GM19025 (cell line): ENCODE measurements around the gene DNAJB8.

Source experiments
- ATAC-seq: cut with Tn5 transposase; IDR thresholded peaks from one replicate; pipeline ENCODE4 v1.9.1; 2021; ENCODE audit warnings: mild to moderate bottlenecking, low read depth, moderate library complexity; ENCODE audit not compliant: unreplicated experiment

DNAJB8 gene

GRCh38 chr3:128452678-128453275 lies 13.9 kb downstream of the DNAJB8 start:
- no peak for ATAC-seq

GRCh38 chr3:128452120-128452519 lies 14.6 kb downstream of the DNAJB8 start:
- no peak for ATAC-seq

GRCh38 chr3:128449111-128449638 lies 17.5 kb downstream of the DNAJB8 start:
- ATAC-seq: no peak

GRCh38 chr3:128448491-128448890 lies 18.2 kb downstream of the DNAJB8 start:
- ATAC-seq: no peak

- ATAC-seq: peak; percentile 64
Observed at GRCh38 chr3:128447561-128448013, 19.1 kb downstream of the DNAJB8 start.

GRCh38 chr3:128446821-128447220 lies 19.9 kb downstream of the DNAJB8 start:
- ATAC-seq: no peak

GRCh38 chr3:128445357-128445756 lies 21.3 kb downstream of the DNAJB8 start:
- ATAC-seq: no peak

- ATAC-seq: no peak
Observed at GRCh38 chr3:128443771-128444170, 22.9 kb downstream of the DNAJB8 start.

- ATAC-seq: no peak
Observed at GRCh38 chr3:128442949-128443348, 23.7 kb downstream of the DNAJB8 start.

DNA sequence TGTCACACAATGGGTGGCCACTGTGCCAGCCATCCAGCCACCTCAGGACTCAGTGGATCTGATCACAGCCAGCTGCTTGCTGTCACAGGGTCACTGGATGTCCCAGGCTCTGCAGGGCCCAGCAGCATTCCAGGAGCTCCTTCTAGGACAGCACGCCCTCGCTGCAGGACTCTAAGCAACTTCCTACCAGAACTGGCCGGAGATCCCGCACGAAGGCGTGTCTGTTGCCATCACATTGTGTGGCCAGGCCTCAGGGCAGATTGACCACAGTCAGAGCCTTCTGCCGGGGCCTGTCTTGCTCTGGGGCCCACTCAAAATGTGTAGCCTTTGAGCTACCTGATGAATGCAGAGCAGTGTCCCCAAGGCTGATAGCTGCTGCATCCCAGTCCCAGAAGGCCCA lies 24.6 kb downstream of the DNAJB8 start:
- ATAC-seq: no peak

- ATAC-seq: no peak
Observed at GRCh38 chr3:128439226-128439625, 27.5 kb downstream of the DNAJB8 start.

GRCh38 chr3:128438488-128439072 lies 28.1 kb downstream of the DNAJB8 start:
- no peak for ATAC-seq

DNA sequence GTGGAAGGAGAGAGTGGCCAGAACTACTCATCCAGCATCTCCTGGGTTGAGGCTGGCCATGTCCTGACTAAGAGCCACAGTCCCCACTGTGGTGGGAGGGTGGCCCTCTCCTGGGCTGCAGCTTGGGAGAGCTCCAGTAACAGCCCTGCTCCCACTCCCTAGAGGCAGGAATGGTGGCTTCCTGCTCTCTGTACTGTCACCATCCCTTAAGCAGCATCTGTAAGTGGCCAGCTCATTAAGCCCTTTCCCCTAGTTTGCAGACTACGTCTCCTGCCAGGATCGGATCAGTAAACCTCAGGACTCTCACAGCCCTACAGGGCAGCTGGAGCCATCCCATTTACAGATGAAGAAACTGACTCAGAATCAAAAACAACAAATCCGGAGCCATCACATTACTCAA lies 30.5 kb downstream of the DNAJB8 start:
- no peak for ATAC-seq

- ATAC-seq: no peak
Observed at GRCh38 chr3:128435561-128435960, 31.1 kb downstream of the DNAJB8 start.

DNA sequence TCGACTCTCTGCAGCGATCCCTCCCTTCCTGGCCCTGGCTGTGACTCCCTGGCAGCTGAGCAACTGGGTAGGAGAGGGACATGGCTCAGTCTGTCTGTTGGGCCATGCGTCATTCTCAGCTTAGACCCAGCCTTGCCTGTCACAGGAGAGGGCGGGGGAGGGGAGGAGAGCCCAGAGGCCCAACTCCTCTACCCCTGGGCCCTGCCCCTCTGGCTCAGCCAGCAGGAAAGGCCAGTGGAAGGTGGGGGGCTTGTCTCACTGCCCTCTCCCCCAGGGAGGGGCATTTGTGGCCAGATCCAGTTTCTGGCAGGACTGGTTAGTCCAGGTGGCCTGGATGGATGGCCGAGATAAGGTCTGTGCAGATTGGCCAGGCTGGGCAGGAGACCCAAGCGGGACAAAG lies 31.6 kb downstream of the DNAJB8 start:
- no peak for ATAC-seq

DNA sequence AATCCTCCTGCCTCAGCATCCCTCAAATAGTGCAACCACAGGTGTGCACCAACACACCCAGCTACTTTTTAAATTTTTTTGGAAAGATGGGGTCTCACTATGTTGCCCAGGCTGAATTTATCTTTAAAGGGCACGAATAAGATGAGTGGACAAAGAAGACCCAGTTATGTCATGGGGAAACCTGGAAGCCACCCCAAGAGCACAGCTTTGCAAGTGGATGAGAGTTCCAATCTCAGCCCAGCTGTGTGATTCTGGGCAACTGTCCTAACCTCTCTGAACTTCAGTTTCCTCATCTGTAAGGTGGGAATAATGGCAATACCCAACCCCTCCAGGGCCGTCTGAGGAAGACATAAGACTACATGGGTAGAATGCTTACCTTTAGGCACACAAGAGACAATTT lies 32.2 kb downstream of the DNAJB8 start:
- ATAC-seq: no peak

GRCh38 chr3:128433837-128434165 lies 32.9 kb downstream of the DNAJB8 start:
- no peak for ATAC-seq

DNA sequence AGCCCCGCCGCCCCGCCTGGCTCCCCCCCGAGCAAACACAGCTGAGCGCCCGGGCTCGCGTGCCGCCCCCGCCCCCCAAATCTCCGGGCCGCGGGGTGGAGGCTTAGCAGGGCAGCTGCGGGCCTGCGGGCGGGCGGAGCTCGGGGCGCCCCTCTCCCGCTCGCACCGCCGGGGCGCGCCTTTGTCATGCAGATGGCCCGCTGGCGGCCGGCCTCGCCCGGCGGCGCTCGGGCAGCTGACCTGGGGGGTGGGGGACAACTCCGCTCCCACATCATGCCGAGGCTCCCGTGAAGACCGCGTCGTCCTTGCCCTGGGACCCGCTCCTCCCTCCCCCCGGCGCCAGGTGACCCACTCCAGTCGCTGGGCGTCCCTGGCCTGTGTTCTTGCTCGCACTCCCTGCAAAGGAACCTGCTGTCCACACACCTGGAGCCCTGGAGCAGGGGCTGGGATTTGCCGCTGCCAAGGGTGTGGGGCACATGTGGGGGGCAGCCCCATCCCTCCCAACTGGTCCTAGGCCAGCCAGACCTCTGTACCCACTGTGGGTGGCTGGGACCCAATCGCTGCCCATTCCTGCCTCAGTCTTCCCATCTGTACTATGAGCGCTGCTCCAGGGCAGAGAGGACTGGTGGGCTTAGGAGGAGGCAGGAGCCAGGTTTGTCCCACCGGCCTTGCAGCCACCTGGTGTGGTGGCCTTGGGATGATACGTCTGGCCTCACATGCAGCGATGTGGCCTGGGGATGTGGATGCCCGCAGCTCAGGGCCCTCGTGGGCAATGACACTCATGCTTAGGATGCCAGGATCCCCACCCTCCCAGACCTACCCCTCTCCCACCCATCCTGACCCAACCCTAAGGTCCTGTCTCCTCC lies 33.5 kb downstream of the DNAJB8 start:
- no peak for ATAC-seq

GRCh38 chr3:128432301-128432970 lies 34.3 kb downstream of the DNAJB8 start:
- no peak for ATAC-seq

- no peak for ATAC-seq
Observed at GRCh38 chr3:128431803-128432300, 34.8 kb downstream of the DNAJB8 start.

GRCh38 chr3:128430731-128431130 lies 36.0 kb downstream of the DNAJB8 start:
- no peak for ATAC-seq
